ENCODE data around the gene DNTT.

The DNTT gene

DNA sequence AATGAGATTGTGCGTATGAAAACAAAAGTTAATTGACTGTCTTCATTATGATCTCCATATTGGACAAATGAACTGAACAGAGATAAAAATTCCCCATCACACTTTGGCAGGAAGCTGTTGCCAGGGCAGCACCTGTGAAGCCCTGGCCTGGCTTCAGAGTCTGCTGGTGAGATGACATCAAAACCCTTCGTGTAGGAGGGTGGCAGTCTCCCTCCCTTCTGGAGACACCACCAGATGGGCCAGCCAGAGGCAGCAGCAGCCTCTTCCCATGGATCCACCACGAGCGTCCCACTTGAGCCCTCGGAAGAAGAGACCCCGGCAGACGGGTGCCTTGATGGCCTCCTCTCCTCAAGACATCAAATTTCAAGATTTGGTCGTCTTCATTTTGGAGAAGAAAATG, at the start of gene DNTT:
TSS of gene DNTT (plus strand) at position 205 of the 400 bp plus-strand sequence. CDS start at position 269, 64 bp downstream.
- no peak for DNase-seq

DNA sequence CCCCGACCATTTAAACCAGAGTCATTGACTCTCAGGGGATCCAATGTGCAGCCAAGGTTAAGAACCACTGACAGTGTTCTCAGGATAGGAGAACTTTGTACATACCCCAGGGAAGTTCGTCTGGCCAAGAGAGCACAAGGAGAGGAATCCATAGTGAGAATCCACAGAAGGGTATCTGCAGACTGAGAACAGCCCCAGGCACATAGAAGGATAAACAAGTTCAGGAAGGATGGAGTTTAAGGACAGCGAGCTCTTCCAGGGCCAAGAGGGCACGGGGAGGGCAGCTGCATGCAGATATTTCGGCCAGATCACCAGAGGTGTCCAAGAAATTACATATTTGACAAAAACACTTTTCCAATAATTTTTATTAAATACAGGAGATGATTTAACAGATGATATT, 49.3 kb upstream of the DNTT start:
- DNase-seq = no peak

DNA sequence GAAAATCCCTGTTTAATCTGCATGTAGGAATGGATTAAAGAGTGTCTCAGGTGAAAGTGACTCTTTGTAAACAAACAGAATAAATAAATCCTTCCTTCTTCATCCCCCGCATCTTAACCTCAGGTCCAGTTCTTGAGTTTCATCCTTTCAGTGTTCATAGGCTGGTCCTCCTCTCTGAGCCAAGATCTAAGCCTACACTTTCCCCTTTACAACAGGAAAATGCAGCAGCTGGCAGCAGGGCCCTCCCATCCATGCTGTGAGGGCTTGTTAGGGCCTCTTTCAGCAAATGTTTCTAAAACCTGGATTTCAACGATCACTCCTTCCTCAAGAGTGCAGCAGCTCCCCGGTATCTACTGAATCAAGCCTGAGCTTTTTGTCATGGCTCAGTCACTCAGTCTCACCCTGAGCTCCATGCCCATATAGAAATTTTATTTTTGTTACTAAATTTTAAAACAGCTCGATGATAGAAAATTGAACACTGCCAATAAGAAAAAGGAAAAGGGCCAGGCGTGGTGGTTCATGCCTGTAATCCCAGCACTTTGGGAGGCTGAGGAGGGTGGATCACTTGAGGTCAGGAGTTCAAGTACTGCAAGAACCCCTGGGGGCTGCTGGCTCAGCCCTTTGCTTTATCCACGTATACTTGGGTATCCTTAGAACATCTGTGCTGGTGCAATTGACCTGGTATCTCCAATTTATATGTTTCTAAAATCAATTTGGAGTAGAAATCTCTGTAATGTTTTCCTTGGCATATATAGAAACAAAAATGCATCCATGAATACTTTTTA, 48.5 kb upstream of the DNTT start:
- peak; percentile 75 for DNase-seq

DNA sequence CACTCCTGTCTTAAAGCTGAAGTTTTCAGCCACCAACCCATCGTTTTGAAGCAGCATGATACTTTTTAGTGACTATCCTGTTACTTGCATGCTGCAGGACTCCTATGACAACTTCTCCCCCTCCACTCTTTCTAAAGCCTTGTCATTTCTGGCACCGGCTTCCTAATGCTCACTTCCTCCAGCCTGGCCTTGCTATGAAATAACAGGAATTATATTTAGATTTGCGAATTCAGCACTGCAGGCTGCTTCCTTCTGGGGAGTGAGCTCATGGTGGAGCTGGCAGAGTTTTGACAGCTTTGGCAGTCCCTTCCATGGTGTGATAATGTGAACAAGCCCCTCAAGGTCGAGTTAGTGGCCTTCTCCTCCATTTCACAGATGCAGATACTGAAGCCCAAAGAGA, 46.3 kb upstream of the DNTT start:
- DNase-seq = no peak

DNA sequence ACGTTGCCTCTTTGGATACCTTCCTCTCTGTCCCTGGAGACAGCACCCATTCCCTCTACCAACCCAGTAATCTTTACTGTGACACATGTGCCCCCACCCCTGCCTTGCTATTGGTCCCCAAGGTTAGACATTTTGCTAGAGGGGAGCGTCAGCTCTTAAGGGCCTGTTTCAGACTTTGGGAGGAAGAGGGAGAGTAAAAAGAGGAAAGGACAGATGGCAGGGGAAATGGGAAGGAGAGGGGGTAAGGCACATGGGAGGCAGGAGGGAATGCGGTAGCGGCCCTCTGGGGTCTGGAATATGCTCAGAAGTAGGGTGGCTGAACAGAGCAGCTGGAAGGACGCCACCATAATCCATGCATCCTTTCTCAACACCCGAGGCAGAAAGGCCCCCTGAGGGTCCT, 45.1 kb upstream of the DNTT start:
- DNase-seq = peak; percentile 72

DNA sequence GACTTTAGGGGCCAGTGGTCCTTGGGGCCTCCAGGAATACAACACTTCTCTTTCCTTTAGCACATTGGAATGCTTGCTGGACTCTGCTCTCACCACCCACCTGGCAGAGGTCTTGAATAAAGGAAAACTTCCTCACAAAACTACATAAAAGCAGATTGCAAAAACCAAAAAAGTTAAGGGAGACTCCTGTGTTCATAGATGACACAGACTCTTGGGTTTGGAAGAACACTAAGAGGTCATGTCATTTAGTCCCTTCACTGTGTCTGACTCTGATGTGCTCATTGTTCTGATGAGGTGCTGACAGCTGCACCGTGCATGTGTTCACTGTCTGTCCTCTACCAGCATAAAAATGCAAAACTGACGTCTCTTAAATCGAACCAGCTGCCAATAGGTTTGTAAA, 44.2 kb upstream of the DNTT start:
- peak; percentile 68 for DNase-seq

DNA sequence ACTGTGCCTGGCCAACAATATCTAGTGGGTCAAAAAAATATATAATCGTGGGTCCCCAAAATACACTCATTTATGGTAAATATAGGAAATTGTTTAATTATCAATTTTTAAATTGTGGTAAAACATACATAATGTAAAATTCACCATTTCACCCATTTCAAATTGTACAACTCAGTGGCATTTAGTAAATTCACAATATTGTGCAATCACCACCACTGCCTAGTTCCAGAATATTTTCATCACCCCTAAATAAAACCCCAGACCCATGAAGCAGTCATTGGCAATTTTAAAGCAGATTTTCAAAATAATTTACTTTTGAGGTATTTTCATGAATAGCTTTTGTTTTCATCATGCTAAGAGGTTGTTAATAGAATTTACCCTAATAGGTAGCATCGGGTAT, 43.1 kb upstream of the DNTT start:
- no peak for DNase-seq

DNA sequence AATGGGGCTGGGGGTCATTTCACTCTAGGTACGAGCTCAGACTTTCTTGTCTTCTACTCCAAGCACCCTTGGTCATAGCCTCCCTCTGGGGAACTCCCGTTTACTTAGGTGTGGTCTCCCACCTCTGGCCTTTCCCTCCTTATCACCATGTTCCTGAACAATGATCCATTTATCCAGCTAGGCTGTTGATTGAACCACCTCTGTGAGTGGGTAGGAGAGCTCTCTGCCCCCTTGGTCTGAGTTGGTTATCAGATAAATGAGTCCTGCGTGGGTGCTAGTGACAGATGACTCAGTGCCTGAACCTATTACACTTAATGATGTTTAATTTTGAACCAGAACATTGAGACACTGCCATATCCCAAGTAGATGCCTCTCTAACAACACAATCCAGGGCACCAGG, 42.3 kb upstream of the DNTT start:
- DNase-seq = no peak

DNA sequence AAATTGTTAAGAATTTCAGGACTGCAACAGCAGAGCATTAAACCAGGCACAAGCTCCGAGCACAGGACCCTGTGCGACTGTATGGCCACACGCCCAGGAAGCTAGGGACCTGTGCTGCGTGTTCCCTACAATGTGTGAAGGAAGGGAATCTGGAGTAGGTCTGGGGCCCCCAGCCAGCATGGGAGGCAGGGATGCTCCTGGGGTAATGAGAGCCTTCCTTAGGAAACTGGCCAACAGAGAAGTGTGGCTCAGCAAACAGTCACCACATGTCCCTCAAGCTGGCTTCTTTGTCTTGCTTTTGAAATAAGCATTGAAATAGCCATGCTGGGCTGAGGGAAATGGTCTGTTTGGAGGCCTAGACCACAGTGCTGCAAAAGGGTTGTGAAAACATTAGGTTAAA, 41.1 kb upstream of the DNTT start:
- peak; percentile 18 for DNase-seq

DNA sequence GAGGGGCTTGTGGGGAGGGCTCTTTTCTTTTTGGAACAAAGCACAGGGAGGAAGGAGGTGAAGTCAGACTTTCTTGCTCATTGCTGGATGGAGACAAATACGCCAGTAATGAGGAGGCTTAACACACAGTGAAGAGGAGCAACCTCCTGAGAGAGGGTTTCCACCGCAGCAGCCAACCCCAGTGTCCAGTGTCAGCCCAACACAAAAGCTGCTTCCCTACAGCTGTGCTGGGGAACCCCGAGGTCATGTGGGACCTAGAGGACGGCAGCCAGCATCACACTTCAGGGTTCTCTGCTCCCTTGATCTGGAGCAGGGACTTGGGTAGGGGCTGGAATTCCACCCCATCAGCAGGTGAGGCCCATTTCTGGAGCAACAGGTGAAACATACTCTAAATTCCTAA, 40.6 kb upstream of the DNTT start:
- no peak for DNase-seq

DNA sequence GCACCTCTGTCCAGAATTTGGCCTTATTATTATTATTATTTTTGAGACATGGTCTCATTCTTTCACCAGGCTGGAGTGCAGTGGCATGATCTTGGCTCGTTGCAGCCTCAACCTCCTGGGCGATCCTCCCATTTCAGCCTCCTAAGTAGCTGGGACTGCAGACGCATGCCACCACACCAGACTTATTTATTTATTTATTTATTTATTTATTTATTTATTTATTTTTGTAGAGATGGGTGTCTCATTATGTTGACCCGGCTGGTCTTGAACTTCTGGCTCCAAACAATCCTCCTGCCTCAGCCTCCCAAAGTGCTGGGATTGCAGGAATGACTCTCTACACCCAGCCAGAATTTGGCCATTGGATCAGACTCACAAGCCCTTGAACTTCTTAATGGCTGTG, 39.3 kb upstream of the DNTT start:
- DNase-seq = no peak

DNA sequence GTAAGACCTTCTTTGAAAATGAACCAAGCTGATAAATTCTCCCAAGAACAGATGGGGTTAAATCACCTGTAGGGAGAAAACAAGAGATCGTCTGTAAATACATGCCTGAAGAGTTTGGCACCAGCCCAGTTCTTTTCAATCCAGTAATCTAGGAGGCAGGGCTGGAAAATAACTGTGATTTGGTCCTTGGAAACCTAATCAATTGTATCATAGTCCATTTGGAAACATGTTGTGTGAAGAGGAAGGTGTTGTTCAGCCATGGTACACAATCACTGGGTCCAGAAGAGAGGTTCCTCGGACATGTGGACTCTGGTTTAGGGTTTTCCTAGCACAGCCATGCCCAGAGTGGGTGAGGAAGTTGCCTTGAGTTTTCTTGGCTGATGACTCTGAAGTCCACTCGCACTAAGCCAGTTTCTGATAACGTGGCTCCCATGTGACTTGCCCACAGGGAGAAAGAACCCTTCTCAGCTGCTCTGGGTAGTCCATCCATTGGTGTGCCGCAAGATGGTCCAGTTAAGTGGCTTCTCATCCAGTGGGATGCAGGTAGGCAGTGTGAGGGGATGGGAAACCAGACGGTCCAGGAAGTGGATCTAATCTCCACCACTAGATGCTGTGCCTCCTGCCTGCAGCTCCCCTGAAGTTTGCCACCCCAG, 38.0 kb upstream of the DNTT start:
- DNase-seq = peak; percentile 67

DNA sequence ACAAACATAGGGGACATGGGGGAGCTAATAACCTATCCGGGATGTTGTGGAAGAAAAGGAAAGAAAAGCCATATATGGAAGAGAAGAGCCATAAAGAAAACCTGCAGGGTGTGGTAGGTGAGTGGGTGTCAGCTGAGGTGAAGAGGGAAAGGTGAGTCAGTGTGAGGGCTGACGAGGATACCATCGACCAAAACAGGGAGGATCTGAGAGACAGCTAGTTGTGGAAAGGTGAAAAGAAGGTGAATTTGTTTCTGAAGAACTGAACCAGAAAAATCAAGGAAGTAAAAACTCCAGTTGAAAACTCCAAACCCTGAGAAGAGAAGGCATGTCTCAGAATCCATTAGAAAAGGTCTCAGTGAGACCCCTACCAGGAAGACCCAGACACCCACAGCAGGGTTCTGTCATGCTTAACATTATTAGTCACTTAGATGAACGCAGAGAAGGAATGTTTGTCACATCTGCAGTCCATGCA, 37.0 kb upstream of the DNTT start:
- DNase-seq = no peak

DNA sequence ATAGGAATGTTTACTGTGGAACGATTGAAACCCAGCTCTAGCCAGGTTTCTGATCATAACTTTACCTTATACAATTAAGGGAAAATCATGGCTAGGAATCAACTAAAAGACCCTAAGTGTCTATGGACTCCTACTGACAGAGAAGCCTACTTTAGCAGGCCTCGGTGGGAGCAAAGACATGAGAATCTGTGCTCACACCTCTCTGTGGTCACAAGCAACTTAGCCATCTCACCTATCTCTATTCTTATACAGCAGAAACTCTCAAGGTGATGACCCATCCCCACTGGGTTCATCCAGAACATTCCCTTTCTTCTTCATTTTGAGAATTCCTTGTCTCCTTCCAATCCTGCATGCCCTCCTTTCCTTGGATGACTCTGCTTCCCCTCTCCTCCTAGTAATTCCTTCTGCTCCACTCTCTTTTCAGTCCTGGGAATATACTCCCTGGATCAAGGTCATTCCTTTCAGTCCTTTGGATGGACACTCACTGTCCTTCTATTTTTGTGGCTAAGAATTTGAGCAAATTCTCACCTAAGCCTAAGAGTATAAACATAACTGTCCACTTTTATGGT, 35.8 kb upstream of the DNTT start:
- DNase-seq = no peak

DNA sequence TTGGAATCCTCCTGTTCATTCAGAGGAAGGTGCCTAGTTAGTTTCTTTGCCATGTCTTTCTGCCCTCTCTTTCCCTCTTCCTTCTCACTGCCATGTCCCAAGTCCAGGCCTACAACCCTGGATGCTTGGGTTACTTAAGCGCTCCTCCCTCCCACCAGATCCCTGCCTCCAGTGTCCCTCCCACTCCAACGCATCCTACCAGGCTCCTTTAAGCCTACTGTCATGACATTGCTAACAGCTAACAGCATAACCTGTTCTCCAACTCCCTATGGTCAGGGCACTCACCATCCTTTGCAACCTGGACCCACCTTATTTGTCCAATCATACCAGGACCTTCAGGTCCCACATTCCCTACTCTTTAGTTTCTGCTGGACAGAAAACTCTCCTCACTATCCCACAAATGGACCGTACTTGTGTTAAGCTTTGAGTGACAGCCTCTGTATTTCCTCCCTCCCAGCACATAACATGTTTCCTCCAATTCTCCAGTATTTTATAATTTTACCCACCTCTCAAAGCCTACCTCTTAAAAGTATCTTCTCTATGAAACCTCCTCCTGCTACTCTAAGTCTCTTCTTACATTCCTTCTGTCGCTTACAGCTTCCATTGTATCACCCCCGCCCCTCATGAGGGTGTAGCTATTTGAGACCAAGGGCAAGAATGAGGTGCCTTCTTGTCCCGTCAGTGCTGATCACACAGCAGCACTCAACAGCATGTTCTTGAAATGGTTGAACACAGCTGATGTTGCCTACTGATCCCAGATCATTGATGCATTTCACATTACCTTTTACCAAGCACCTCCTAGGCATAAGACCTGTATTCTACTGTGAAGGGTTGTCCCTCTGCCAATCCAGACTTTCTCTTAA, 34.6 kb upstream of the DNTT start:
- no peak for DNase-seq

DNA sequence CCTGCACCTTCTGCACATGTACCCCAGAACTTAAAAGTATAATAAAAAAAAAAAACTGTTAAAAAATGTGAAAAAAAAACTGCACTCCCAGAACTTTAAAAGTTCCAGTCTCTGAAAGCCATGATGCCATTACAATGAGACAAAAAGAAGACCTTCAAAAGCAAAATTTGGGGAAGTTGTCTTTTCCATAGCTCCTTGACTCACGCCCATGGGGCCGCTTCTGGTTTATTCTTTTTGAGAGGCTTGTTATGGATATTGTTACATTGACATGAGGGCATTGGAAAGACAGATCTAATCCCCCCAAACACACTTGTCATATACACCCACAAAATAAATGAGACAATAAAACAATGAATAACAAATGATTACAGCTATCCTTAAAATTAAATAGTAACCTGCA, 33.7 kb upstream of the DNTT start:
- DNase-seq = no peak

DNA sequence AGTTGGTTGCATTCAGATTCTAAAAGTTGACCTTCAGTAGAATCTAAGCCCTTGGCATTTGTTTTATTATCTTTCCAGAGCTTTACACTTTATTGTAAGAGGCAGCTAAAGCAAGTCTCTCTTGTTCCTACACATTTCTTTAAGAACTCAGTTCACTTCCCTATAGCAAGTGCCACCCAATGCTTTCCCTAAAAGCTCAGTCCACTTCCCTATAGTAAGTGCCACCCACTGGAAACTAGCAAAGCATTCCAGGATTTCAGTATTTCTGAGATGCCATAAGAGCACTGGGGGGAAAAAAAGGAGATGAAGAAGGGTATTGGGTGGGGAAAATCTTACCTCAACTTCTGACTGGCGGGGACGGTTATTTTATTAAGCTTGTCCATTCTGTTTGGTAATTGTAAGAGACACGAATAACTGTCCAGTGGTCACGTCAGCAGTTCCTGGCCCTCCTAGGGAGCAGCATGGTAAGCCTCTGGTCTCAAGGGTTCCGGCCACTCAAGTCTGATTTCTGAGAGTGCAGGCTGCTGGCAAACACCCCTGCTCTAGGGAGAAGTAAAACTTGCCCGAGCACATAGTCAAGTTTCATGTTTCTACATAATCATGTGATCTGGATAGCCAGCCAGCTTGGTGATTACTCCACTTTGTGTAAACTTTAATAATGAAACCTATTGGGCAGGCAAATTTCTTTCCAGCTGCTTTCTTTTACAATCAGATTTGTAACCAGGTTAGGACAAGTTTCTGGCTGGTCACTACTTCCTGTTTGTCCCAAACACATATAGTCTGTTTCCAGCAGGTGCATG, 33.0 kb upstream of the DNTT start, which contains the start of gene BLNK:
TSS of gene BLNK (minus strand) at position 554 of the 800 bp plus-strand sequence. CDS start at position 383, 171 bp downstream.
- peak; percentile 23 for DNase-seq

DNA sequence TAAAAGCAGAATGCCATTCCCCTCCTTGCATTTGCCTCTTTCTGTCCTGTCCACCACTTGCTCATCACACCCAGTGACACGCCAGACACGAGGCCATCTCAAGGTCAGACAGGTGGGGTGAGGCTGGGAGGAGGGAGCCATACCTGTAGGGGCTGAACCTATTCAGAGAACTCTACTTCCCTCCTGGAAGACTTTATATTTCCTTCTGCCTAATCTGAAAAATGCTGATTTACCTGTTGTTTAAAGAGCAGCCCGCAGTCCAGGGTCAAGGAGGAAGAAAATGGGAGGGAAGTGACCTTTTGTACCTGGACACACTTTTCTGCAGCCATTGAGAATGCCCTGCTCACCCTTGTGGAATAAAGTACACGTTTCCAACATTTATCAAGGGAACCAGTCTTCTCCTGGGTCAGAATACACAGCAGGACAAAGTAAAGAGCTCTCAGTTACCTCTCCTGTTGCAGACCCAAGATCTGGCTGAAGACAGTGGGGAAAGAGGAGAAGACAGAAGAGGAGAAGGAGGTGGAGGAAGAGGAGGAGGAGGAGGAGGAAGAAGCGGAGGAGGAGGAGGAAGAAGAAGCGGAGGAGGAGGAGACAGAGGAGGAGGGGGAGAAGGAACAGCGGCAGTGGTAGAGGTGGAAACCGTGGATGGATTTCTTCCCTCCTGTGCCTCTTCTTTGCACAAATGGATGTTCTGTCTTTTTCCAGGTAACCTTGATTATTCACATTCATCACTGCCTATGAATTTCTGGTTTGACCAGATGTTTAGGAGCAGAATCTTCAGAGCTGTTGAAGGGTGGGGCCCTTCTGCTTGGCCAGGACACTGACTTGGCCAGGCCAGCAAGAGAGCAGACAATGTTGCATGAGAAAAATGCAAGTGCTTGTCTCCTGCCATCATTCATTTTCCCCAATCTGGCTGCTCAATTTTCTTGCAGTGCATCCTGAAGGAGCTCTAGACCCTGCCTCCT, 31.6 kb upstream of the DNTT start:
- DNase-seq = no peak

DNA sequence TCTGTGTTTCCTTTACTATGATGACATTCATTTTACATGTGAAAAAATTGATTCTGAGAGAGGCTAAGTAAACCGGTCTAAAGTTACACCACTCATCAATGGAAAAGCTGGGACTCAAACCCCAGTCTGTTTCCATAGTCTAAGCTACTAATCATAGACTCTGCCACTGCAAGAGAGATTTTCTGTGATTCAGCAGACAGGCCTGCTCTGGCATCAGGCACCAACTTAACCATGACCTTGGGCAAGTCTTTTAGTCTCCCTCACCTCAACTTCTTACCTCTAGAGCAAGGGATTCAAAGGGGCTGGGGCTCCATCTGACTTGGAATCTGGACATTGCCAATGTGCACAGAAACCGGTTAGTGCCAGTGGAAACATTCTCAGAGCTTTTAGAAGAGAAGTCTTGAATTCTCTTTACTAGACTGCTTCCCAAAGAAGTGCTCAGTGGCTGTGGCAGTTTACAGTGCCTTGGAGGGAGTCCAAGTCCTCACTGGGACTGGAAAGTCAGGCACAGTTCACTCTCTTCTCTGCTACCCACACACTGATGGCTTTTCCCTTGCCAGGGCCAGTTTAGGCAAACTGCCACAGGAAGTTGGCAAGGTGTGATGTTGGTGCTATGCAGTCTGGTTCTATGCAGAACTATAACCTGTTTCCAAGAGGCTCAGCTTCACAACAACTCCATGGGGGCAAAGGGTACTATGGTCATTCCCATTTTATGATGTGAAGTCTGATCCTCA, 28.4 kb upstream of the DNTT start:
- no peak for DNase-seq

DNA sequence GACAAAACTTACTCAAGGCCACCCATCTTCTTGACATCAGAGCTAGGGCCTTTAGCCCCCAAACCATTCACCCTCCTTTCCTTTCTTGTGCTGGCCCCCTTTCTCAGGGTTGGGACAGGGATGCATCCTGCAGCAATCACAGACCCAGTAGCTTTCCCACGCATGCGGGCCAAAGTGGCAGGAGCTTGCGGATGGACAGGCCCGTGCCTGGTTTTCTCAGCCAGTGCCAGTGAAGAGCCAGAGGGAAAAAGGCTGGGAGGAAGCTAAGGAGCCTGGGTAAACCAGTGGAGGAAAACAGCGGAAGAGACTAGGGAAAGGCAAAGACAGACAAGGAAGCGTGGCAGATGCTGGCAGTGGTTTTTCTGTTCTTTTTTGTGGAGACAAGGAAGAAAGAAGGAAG, 27.8 kb upstream of the DNTT start:
- no peak for DNase-seq

All from NCI-H2171 treated with DMSO at 0.1 percent for 48 hours (cell line).